HG02571 (cell line): ENCODE results near the gene ZFP3.
"Not testable (repeated sequence)": the region's sequence is repeated elsewhere in the genome, so short reads cannot be mapped to it uniquely, and the experiment has no call there.

Experiments used
- ATAC-seq: cut with Tn5 transposase; IDR thresholded peaks from one replicate; pipeline ENCODE4 v1.9.1; 2021; ENCODE audit warnings: mild to moderate bottlenecking, moderate library complexity; ENCODE audit not compliant: unreplicated experiment

The ZFP3 gene

GRCh38 chr17:5077275-5077674 lies 992 bp upstream of the ZFP3 start:
- ATAC-seq: not testable (repeated sequence)

GRCh38 chr17:5077781-5078105 lies 524 bp upstream of the ZFP3 start:
- ATAC-seq: no peak

GRCh38 chr17:5080591-5080990 lies 2.3 kb downstream of the ZFP3 start:
- no peak for ATAC-seq

GRCh38 chr17:5092218-5093010 lies 14.1 kb downstream of the ZFP3 start:
- ATAC-seq: no peak

GRCh38 chr17:5096731-5097100 lies 18.4 kb downstream of the ZFP3 start:
- ATAC-seq: no peak

GRCh38 chr17:5097101-5097834 lies 19.0 kb downstream of the ZFP3 start:
- no peak for ATAC-seq

GRCh38 chr17:5099271-5099670 lies 21.0 kb downstream of the ZFP3 start:
- ATAC-seq: no peak

- no peak for ATAC-seq
Measured at GRCh38 chr17:5100832-5101231, 22.6 kb downstream of the ZFP3 start.

- ATAC-seq: no peak
Measured at GRCh38 chr17:5110816-5111215, 32.5 kb downstream of the ZFP3 start.

GRCh38 chr17:5111402-5112204 lies 33.3 kb downstream of the ZFP3 start, which contains the start of gene ZNF232:
Gene ZNF232 (minus strand): TSS chr17:5111878. CDS start chr17:5111822, 56 bp downstream.
- peak; percentile 87 for ATAC-seq

GRCh38 chr17:5115673-5116651 lies 37.7 kb downstream of the ZFP3 start, which contains the start of gene USP6:
Gene USP6 (plus strand): TSS chr17:5116032. CDS start chr17:5130368, 14,336 bp downstream.
- no peak for ATAC-seq

GRCh38 chr17:5118219-5118618 lies 40.0 kb downstream of the ZFP3 start:
- ATAC-seq: no peak

- no peak for ATAC-seq
Measured at GRCh38 chr17:5120036-5120435, 41.8 kb downstream of the ZFP3 start.

- not testable (repeated sequence) for ATAC-seq
Measured at GRCh38 chr17:5120436-5121185, 42.3 kb downstream of the ZFP3 start.

- no peak for ATAC-seq
Measured at GRCh38 chr17:5121186-5121841, 43.0 kb downstream of the ZFP3 start.

- not testable (repeated sequence) for ATAC-seq
Measured at GRCh38 chr17:5122056-5122455, 43.8 kb downstream of the ZFP3 start.

- no peak for ATAC-seq
Measured at GRCh38 chr17:5122586-5123342, 44.5 kb downstream of the ZFP3 start.
